Psoas muscle (tissue), 8 donors: ENCODE results near the gene KRT6B. TPM values are rescaled to one million over a fixed set of nuclear protein-coding genes. Genes with fewer than 3 reads are reported as not detected.

Experiments
- ATAC-seq, 4 donors: fragments of 200-7000 bp; cut with Tn5 transposase; one replicate each; pipeline ENCODE4 v1.9.1; 2020; ENCODE audit warnings: moderate library complexity in 3 of 4, mild to moderate bottlenecking in 2 of 4
- DNase-seq, 2 donors: peaks; one replicate each; pipeline ENCODE4 v3.0.0-alpha.2; 2020
- H3K27ac ChIP-seq: fragments of 200-600 bp; one replicate; pipeline ENCODE4 v1.8.0; 2022
- H3K27me3 ChIP-seq, 3 donors: fragments of 200-600 bp in 1 of 3; one replicate each; pipeline versions ENCODE4 v1.6.1 to v1.8.0; 2013 to 2022; ENCODE audit warnings: low read length in 2 of 3, mild to moderate bottlenecking in 2 of 3, moderate library complexity in 1 of 3; ENCODE audit not compliant: insufficient read depth in 3 of 3
- H3K36me3 ChIP-seq, 2 donors: fragments of 200-600 bp in 1 of 2; one replicate each; pipeline versions ENCODE4 v1.6.1 to v1.8.0; 2013 to 2022; ENCODE audit warnings: low read depth in 1 of 2, mild to moderate bottlenecking in 1 of 2, moderate library complexity in 1 of 2; ENCODE audit not compliant: insufficient read depth in 1 of 2
- H3K4me1 ChIP-seq: fragments of 200-600 bp; one replicate; pipeline ENCODE4 v1.8.0; 2022
- H3K4me3 ChIP-seq: fragments of 200-600 bp; one replicate; pipeline ENCODE4 v1.8.0; 2022; ENCODE audit warnings: mild to moderate bottlenecking
- H3K9me3 ChIP-seq: fragments of 200-600 bp; one replicate; pipeline ENCODE4 v1.8.0; 2022
- CTCF ChIP-seq: fragments of 200-600 bp; IDR thresholded peaks from one replicate; pipeline ENCODE4 v1.8.0; 2022; ENCODE audit warnings: antibody characterized with exemption
- WGBS, 3 donors: extraction: QIAGEN DNeasy Blood & Tissue Kit; methylation state at CpG; one replicate each; pipeline versions ENCODE4 v1.1.6 to v1.1.7; 2013; 5-methylcytosine and 5-hydroxymethylcytosine counted together
- intact Hi-C, 2 donors: fragments of 100-400 bp; cut with DNase I; formaldehyde crosslinking; loops; one replicate each; pipeline versions ENCODE4 v1.11.0 to v1.14.2; 2022
- polyA plus RNA-seq, 3 donors: library from polyadenylated mRNA; stranded (reverse); fragments of 200-250 nt; gene quantifications; one replicate each; pipeline ENCODE4 v1.2.3, GENCODE V29; 2013
- total RNA-seq, 4 donors: library from RNA; stranded (reverse); fragmentation: NEBNext Ultra II Directional in 2 of 4; extraction: Animal tissue kit (Norgen Biotek cat#: 25700) in 2 of 4; gene quantifications; one replicate each; pipeline versions ENCODE4 v1.2.1 to v1.2.4, GENCODE V29; 2021 to 2023
- donor health status: healthy with polysubstance abuse.
- donor health status: DM: no; HTN: no; CAD: no; lungs with moderate emphysema.
- donor health status: Bipolar disorder and iron deficiency.
- donor health status: healthy.
- donor health status: DM: yes; HTN: yes; CAD: no.
- donor health status: DM: no; HTN: no; CAD: no.
- donor health status: DM: no; HTN: no; CAD: no.
- donor health status: DM: yes; HTN: yes; CAD: no.

KRT6B gene
- total and polyA plus RNA-seq, 7 donors, result 0.04 to 0.32 (median 0.15) TPM; not detected in 3

GRCh38 chr12:52402377-52402776 lies 49.6 kb downstream of the KRT6B start:
- no peak for TF ChIP-seq CTCF
- peaks cover 0 to 2% (median 1%) of the 10 kb centered on the region in 3 donors for H3K27me3 ChIP-seq
- H3K4me1 ChIP-seq, result no peaks in the 10 kb centered on the region
- no peak for DNase-seq
- ATAC-seq, result no peak
- 94 to 98% (median 95%) methylated on average over 2 of the region's 2 CpGs for WGBS, 3 donors
- H3K9me3 ChIP-seq, result no peaks in the 10 kb centered on the region
- H3K36me3 ChIP-seq, result no peaks in the 10 kb centered on the region
- no peak overlapping the region for H3K4me3 ChIP-seq
- intact Hi-C loops, result no loop called here
- H3K27ac ChIP-seq, result no peak overlapping the region

GRCh38 chr12:52401926-52402325 lies 50.0 kb downstream of the KRT6B start:
- no peak for DNase-seq
- H3K4me1 ChIP-seq, result no peaks in the 10 kb centered on the region
- no peak overlapping the region for H3K27ac ChIP-seq
- no peaks in the 10 kb centered on the region for H3K9me3 ChIP-seq
- TF ChIP-seq CTCF, result no peak
- intact Hi-C loops, result no loop called here
- no peaks in the 10 kb centered on the region for H3K36me3 ChIP-seq
- H3K27me3 ChIP-seq, result peaks cover 0 to 4% (median 2%) of the 10 kb centered on the region in 3 donors
- no peak for ATAC-seq
- no peak overlapping the region for H3K4me3 ChIP-seq
- WGBS, 3 donors, result 67 to 79% (median 74%) methylated on average over 4 of the region's 4 CpGs

- TF ChIP-seq CTCF, result no peak
- H3K36me3 ChIP-seq, result no peaks in the 10 kb centered on the region
- no peaks in the 10 kb centered on the region for H3K9me3 ChIP-seq
- no peak overlapping the region for H3K27ac ChIP-seq
- no peak for ATAC-seq
- H3K27me3 ChIP-seq, result peaks cover 0 to 4% (median 2%) of the 10 kb centered on the region in 3 donors
- peak in 1 of 2 donors; percentile 5 for DNase-seq
- no peak overlapping the region for H3K4me3 ChIP-seq
- intact Hi-C loops, result no loop called here
- H3K4me1 ChIP-seq, result no peaks in the 10 kb centered on the region
- 80 to 91% (median 86%) methylated on average over 5 of the region's 5 CpGs for WGBS, 3 donors
Measured at GRCh38 chr12:52401526-52401925, 50.4 kb downstream of the KRT6B start.

- intact Hi-C loops, result no loop called here
- H3K27me3 ChIP-seq, result peaks cover 0 to 4% (median 2%) of the 10 kb centered on the region in 3 donors
- H3K36me3 ChIP-seq, result no peaks in the 10 kb centered on the region
- no peaks in the 10 kb centered on the region for H3K4me1 ChIP-seq
- WGBS, 3 donors, result 82 to 84% (median 84%) methylated on average over 9 of the region's 9 CpGs
- H3K4me3 ChIP-seq, result no peak overlapping the region
- no peak for TF ChIP-seq CTCF
- H3K27ac ChIP-seq, result no peak overlapping the region
- DNase-seq, result no peak
- no peaks in the 10 kb centered on the region for H3K9me3 ChIP-seq
- no peak for ATAC-seq
Measured at GRCh38 chr12:52400906-52401305, 51.0 kb downstream of the KRT6B start.

- no peak overlapping the region for H3K4me3 ChIP-seq
- H3K9me3 ChIP-seq, result no peaks in the 10 kb centered on the region
- no peak for DNase-seq
- intact Hi-C loops, result no loop called here
- no peak for ATAC-seq
- H3K27me3 ChIP-seq, result peaks cover 0 to 4% (median 2%) of the 10 kb centered on the region in 3 donors
- H3K4me1 ChIP-seq, result no peaks in the 10 kb centered on the region
- 91 to 94% (median 93%) methylated on average over 15 to 16 of the region's 16 CpGs for WGBS, 3 donors
- TF ChIP-seq CTCF, result no peak
- H3K27ac ChIP-seq, result no peak overlapping the region
- H3K36me3 ChIP-seq, result no peaks in the 10 kb centered on the region
Measured at GRCh38 chr12:52399756-52400155, 52.2 kb downstream of the KRT6B start.
